Urinary bladder (tissue), 4 donors: ENCODE measurements around the gene ISM2. TPM values are rescaled to one million over a fixed set of nuclear protein-coding genes. Genes with fewer than 3 reads are reported as not detected.

Experiments used
- DNase-seq: peaks from one replicate; pipeline ENCODE4 v3.0.0-alpha.2; 2015; ENCODE audit errors: extremely low spot score
- H3K27ac ChIP-seq: one replicate; pipeline ENCODE4 v1.5.1; 2013; ENCODE audit warnings: low read depth, mild to moderate bottlenecking, moderate library complexity
- H3K36me3 ChIP-seq: one replicate; pipeline ENCODE4 v1.6.1; 2013; ENCODE audit warnings: mild to moderate bottlenecking, moderate library complexity; ENCODE audit not compliant: insufficient read depth
- H3K4me1 ChIP-seq: one replicate; pipeline ENCODE4 v1.6.1; 2013; ENCODE audit warnings: mild to moderate bottlenecking, moderate library complexity; ENCODE audit not compliant: insufficient read depth
- H3K4me3 ChIP-seq: one replicate; pipeline ENCODE4 v1.5.1; 2013; ENCODE audit warnings: low read depth, low read length
- WGBS: extraction: QIAGEN DNeasy Blood & Tissue Kit; methylation state at CpG from one replicate; pipeline ENCODE4 v1.1.7; 2013; 5-methylcytosine and 5-hydroxymethylcytosine counted together
- polyA plus RNA-seq: library from polyadenylated mRNA; stranded (reverse); fragments of 200-250 nt; gene quantifications from one replicate; pipeline ENCODE4 v1.2.3, GENCODE V29; 2013
- total RNA-seq: library from RNA; depleted of rRNA; stranded (reverse); fragments of >200 nt; gene quantifications from one replicate; pipeline ENCODE4 v1.2.3, GENCODE V29; 2014
- donor health status: healthy with polysubstance abuse.
- donor health status: healthy.

Gene ISM2
- total and polyA plus RNA-seq, 2 donors = 0.51 TPM; not detected in 1

- H3K4me3 ChIP-seq = no peak overlapping the region
- no peak overlapping the region for H3K27ac ChIP-seq
- DNase-seq = peak; percentile 45
- 22% methylated on average over 1 of the region's 1 CpG for WGBS
- peaks cover 2% of the 10 kb centered on the region for H3K36me3 ChIP-seq
- no peaks in the 10 kb centered on the region for H3K4me1 ChIP-seq
These were observed 27.6 kb upstream of the ISM2 start for GRCh38 chr14:77526266-77526665.

GRCh38 chr14:77524536-77524935, 25.9 kb upstream of the ISM2 start:
- DNase-seq = no peak
- Histone ChIP-seq H3K4me1 (no peaks in the 10 kb centered on the region), H3K36me3 (peaks cover 2% of the 10 kb centered on the region), H3K4me3 (no peak overlapping the region), H3K27ac (no peak overlapping the region)
- 95% methylated on average over 6 of the region's 6 CpGs for WGBS

DNA sequence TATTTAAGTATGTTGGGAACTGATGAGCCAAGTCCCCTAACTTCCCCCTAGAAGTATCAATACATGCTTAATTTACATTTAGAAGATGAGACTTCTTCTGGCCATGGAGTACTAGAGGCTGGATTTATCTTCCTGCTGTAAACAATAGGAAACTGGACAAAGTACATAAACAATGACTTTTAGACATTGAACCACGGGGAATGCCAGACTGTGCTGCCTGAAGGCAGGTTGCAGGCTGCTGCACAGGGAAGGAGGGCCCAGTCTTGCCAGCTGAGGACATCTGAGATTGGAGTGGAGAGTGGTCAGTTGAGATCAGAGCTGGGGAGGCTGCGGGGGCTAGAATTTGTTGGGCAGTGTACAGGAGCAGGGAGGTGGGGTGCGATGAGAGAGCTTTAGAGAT, 24.5 kb upstream of the ISM2 start:
- Histone ChIP-seq H3K4me3 (no peak overlapping the region), H3K27ac (no peak overlapping the region), H3K36me3 (peaks cover 2% of the 10 kb centered on the region), H3K4me1 (no peaks in the 10 kb centered on the region)
- 75% methylated on average over 3 of the region's 3 CpGs for WGBS
- DNase-seq = no peak

GRCh38 chr14:77520555-77520954, 21.9 kb upstream of the ISM2 start:
- WGBS = 84% methylated on average over 4 of the region's 4 CpGs
- Histone ChIP-seq H3K4me3 (no peak overlapping the region), H3K36me3 (peaks cover 2% of the 10 kb centered on the region), H3K27ac (no peak overlapping the region), H3K4me1 (no peaks in the 10 kb centered on the region)
- DNase-seq = no peak

DNA sequence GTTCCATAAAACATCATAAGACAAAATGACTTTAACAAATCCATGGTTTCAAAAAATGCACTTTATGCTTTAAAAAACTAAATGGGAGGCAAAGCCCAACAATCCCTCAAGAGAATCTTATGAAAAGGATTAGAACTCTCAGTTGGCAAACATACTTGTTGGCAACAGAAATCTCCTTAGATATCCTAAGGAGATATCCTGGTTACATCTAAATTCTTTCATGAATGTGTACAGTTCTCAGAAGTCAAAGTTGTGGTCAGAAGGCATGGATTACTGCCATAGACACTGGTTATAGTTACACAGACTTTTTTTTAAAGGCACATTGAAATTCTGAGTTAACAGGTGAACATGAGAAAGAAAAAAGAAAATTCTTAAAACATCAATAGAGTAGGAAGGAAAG, 17.5 kb upstream of the ISM2 start:
- Histone ChIP-seq H3K4me3 (no peak overlapping the region), H3K4me1 (no peaks in the 10 kb centered on the region), H3K36me3 (no peaks in the 10 kb centered on the region), H3K27ac (no peak overlapping the region)
- DNase-seq = no peak

- no peak overlapping the region for H3K27ac ChIP-seq
- 94% methylated on average over 8 of the region's 8 CpGs for WGBS
- no peaks in the 10 kb centered on the region for H3K4me1 ChIP-seq
- H3K4me3 ChIP-seq = no peak overlapping the region
- no peak for DNase-seq
- no peaks in the 10 kb centered on the region for H3K36me3 ChIP-seq
These were observed 13.0 kb upstream of the ISM2 start for GRCh38 chr14:77511486-77512162.

DNA sequence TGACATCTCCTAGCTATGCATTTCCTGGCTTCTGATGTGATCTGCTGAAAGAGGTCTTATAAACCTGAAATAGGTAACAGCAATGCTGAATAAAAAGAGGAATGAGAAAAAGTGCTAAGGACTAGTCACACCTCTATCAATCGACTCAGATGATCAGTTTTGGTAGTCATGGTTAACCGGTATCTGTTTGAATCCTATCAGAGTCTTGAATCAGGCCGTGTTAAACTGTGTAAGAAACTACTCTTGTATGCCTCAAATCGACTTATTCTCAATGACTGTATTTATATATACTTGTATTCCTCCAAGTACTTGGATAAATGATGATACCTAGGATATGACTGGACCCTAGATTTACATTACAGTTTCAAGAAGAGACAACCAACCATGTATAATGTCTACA, 10.8 kb upstream of the ISM2 start:
- H3K4me1 ChIP-seq = no peaks in the 10 kb centered on the region
- 91% methylated on average over 4 of the region's 4 CpGs for WGBS
- no peaks in the 10 kb centered on the region for H3K36me3 ChIP-seq
- no peak overlapping the region for H3K4me3 ChIP-seq
- DNase-seq = no peak
- H3K27ac ChIP-seq = no peak overlapping the region

GRCh38 chr14:77508876-77509275, 10.3 kb upstream of the ISM2 start:
- WGBS = 83% methylated on average over 3 of the region's 3 CpGs
- Histone ChIP-seq H3K4me1 (no peaks in the 10 kb centered on the region), H3K27ac (no peak overlapping the region)

GRCh38 chr14:77508249-77508648, 9.6 kb upstream of the ISM2 start:
- Histone ChIP-seq H3K4me3 (no peak overlapping the region), H3K27ac (no peak overlapping the region)
- 90% methylated on average over 4 of the region's 4 CpGs for WGBS

More at GRCh38 chr14:77508876-77509275, 10.3 kb upstream of the ISM2 start:
- H3K4me3 ChIP-seq = no peak overlapping the region
- DNase-seq = no peak
- no peaks in the 10 kb centered on the region for H3K36me3 ChIP-seq

GRCh38 chr14:77507762-77508161, 9.1 kb upstream of the ISM2 start:
- Histone ChIP-seq H3K4me3 (no peak overlapping the region), H3K4me1 (no peaks in the 10 kb centered on the region), H3K27ac (no peak overlapping the region), H3K36me3 (no peaks in the 10 kb centered on the region)
- no peak for DNase-seq
- WGBS = 98% methylated on average over 3 of the region's 3 CpGs

More at GRCh38 chr14:77508249-77508648, 9.6 kb upstream of the ISM2 start:
- DNase-seq = no peak
- Histone ChIP-seq H3K36me3 (no peaks in the 10 kb centered on the region), H3K4me1 (no peaks in the 10 kb centered on the region)

DNA sequence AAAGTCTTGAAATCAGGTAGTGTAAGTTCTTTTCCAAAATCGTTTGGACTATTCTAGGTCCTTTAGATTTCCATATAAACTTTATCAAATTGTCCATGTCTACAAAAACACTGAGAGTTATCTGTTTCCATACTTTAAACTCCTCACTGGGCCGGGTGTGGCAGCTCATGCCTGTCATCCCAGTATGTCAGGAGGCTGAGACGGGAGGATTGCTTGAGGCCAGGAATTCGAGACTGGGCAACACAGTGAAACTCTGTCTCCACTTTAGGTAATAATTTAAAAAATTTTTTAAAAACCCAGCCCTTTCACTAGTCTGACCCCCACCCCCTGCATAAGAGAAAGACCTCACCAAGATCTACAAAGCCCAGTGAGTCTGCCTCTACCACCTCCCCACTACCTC, 6.4 kb upstream of the ISM2 start:
- no peak overlapping the region for H3K4me3 ChIP-seq
- H3K4me1 ChIP-seq = no peaks in the 10 kb centered on the region
- no peak for DNase-seq
- 80% methylated on average over 4 of the region's 4 CpGs for WGBS
- H3K27ac ChIP-seq = no peak overlapping the region
- no peaks in the 10 kb centered on the region for H3K36me3 ChIP-seq

- Histone ChIP-seq H3K4me3 (no peak overlapping the region), H3K27ac (no peak overlapping the region), H3K4me1 (no peaks in the 10 kb centered on the region), H3K36me3 (no peaks in the 10 kb centered on the region)
- DNase-seq = no peak
- 98% methylated on average over 5 of the region's 5 CpGs for WGBS
These were observed 4.5 kb upstream of the ISM2 start for GRCh38 chr14:77503138-77503537.

DNA sequence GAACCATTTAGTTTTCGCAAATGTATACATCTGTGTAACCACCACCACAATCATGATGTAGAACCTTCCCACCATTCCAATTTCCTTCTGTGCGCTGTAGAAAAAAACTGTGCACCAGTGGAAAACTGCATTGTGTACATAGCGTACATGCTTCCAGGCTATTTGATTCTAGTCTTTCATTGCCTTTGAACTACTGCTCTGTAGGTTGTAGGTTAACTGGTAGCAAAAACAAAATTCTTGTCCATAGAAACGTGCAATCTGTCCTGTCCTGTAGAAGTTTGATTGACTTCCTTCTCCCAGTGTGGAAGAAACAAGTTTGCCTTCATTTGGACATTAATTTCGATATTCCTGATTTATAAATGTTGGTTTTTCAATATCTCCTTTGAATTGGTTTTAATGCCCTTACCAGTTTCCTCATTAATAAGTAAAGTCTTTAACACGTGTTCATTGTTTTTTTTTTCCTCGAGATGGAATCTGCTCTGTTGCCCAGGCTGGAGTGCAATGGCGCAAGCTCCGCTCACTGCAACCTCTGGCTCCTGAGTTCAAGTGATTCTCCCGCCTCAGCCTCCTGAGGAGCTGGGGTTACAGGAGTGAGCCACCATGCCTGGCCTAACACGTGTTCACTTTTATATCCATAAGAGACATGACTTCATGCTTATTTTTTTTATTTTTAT, 3.6 kb upstream of the ISM2 start:
- 85% methylated on average over 11 of the region's 11 CpGs for WGBS
- H3K4me1 ChIP-seq = no peaks in the 10 kb centered on the region
- H3K4me3 ChIP-seq = no peak overlapping the region
- DNase-seq = no peak
- no peak overlapping the region for H3K27ac ChIP-seq
- no peaks in the 10 kb centered on the region for H3K36me3 ChIP-seq

DNA sequence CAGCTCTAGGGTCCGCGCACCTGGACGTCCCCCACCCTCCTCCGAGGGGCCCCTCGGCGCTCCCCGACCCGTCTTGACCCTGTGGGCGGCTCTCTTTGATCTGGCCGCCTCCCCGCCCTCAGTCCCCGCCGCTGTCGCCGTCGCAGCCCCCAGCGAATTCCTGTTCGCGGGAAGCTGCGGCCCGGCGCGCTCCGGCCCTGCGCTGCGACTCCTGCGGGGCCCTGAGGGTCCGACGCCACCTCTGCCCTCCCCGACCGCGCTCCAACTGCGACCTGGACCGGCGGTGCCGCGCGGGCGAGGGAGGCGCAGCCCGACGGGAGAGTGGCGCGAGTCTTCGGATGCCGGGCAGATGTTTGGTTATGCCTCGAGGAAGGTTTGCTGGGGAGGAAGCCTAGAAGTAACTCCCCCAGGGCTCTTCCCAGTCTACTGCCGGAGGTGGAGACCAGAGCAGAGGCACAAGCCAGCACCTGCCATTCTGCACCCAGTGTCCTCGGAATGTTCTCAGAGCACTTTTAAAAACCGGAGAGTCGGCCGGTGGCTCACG, 440 bp upstream of the ISM2 start:
- no peak for DNase-seq
- H3K4me3 ChIP-seq = peak overlapping the region; percentile 56
- H3K27ac ChIP-seq = no peak overlapping the region
- WGBS = 3% methylated on average over 53 of the region's 53 CpGs
- H3K36me3 ChIP-seq = no peaks in the 10 kb centered on the region
- no peaks in the 10 kb centered on the region for H3K4me1 ChIP-seq
